Astrocyte (in vitro differentiated cells and primary cell): ENCODE data around the gene GATA6.

Source experiments
- EZH2 ChIP-seq: IDR thresholded peaks from 2 replicates; pipeline ENCODE4 v1.6.1; 2012; ENCODE audit warnings: mild to moderate bottlenecking, low read length, inconsistent platforms; ENCODE audit not compliant: insufficient read depth
- TF ChIP-seq, protein P1 (sequence below): IDR thresholded peaks from 2 replicates; pipeline ENCODE4 v1.5.1; 2011; ENCODE audit warnings: low read depth, mild to moderate bottlenecking, inconsistent platforms, low read length, moderate library complexity; ENCODE audit not compliant: insufficient read depth

DNA sequence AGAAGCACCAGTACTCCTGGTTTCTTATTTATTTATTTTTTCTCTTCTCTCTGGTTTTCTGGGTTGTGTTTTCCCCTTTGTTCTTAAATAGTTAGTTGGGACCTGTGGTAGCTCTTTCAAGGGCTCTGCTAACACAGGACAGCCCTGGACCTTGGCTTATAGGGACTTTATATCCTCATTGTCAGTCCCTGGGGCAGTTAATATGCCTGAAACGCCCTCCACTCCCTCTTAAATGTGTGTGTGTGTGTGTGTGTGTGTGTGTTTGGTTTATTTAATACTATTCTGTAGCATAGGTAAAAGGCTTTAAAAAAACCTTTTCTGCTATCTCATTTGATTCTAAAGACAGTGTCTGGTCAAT, 54.6 kb downstream of the GATA6 start:
- TF ChIP-seq, protein P1, sequence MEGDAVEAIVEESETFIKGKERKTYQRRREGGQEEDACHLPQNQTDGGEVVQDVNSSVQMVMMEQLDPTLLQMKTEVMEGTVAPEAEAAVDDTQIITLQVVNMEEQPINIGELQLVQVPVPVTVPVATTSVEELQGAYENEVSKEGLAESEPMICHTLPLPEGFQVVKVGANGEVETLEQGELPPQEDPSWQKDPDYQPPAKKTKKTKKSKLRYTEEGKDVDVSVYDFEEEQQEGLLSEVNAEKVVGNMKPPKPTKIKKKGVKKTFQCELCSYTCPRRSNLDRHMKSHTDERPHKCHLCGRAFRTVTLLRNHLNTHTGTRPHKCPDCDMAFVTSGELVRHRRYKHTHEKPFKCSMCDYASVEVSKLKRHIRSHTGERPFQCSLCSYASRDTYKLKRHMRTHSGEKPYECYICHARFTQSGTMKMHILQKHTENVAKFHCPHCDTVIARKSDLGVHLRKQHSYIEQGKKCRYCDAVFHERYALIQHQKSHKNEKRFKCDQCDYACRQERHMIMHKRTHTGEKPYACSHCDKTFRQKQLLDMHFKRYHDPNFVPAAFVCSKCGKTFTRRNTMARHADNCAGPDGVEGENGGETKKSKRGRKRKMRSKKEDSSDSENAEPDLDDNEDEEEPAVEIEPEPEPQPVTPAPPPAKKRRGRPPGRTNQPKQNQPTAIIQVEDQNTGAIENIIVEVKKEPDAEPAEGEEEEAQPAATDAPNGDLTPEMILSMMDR, result no peak
- no peak for TF ChIP-seq EZH2
